SK-N-SH (cell line): ENCODE results near the gene CELF4. TPM values are rescaled to one million over a fixed set of nuclear protein-coding genes. Genes with fewer than 3 reads are reported as not detected.

Experiments
- CTCF ChIA-PET: fragments of 300-600, 350-600 bp; formaldehyde crosslinking; extraction: SDS; loops from one replicate; lab custom pipeline; 2021; lab: Yijun Ruan, JAX
- POLR2A ChIA-PET: fragments of 350-600 bp; sonication (Branson Sonifier 250); formaldehyde crosslinking; extraction: SDS; loops from one replicate; lab custom pipeline; 2020; ENCODE audit warnings: antibody characterized with exemption, inconsistent platforms; lab: Yijun Ruan, JAX
- DNase-seq: peaks from one replicate; pipeline ENCODE4 v3.0.0; 2012
- H2AFZ ChIP-seq: fragments of 200-600 bp; sonication (generic); 2 replicates; pipeline ENCODE4 v1.8.1; 2016; ENCODE audit warnings: antibody characterized with exemption, mild to moderate bottlenecking, low read depth
- H3F3A ChIP-seq: fragments of 200-600 bp; sonication (generic); replicated peaks from 2 replicates; pipeline ENCODE3; 2016; ENCODE audit warnings: antibody characterized with exemption, mild to moderate bottlenecking; ENCODE audit not compliant: insufficient read depth
- H3K27ac ChIP-seq, 2 experiments: fragments of 200-500 bp in 1 of 2; fragments of 200-600 bp in 1 of 2; sonication (Bioruptor generic) in 1 of 2; sonication (generic), shearing (Covaris generic) in 1 of 2; 2 replicates each; pipeline versions ENCODE4 v1.5.1 to v1.6.1; 2014 to 2016; ENCODE audit warnings: low read depth in 2 of 2, inconsistent platforms in 1 of 2, low read length in 1 of 2, mild to moderate bottlenecking in 1 of 2, mixed read lengths in 1 of 2
- H3K27me3 ChIP-seq: fragments of 200-600 bp; sonication (generic), shearing (Covaris generic); 2 replicates; pipeline ENCODE4 v1.6.1; 2016; ENCODE audit warnings: mixed run types; ENCODE audit not compliant: insufficient read depth
- H3K36me3 ChIP-seq, 2 experiments: fragments of 200-500 bp in 1 of 2; fragments of 200-600 bp in 1 of 2; sonication (Bioruptor generic) in 1 of 2; sonication (generic) in 1 of 2; replicated peaks in 1 of 2; 2 replicates each; pipeline versions ENCODE3 to v1.5.1; 2014 to 2016; ENCODE audit warnings: low read length in 1 of 2, mild to moderate bottlenecking in 1 of 2; ENCODE audit not compliant: insufficient read depth in 2 of 2, control insufficient read depth in 1 of 2
- H3K4me1 ChIP-seq, 2 experiments: fragments of 200-500 bp in 1 of 2; fragments of 200-600 bp in 1 of 2; sonication (Bioruptor generic) in 1 of 2; sonication (generic), shearing (Covaris generic) in 1 of 2; 2 replicates each; pipeline versions ENCODE4 v1.5.1 to v1.6.1; 2014 to 2016; ENCODE audit warnings: low read depth in 1 of 2, low read length in 1 of 2, mixed run types in 1 of 2; ENCODE audit not compliant: insufficient read depth in 2 of 2, control insufficient read depth in 1 of 2
- H3K4me2 ChIP-seq: fragments of 200-600 bp; sonication (generic), shearing (Covaris generic); 2 replicates; pipeline ENCODE4 v1.6.1; 2017; ENCODE audit warnings: mixed run types
- H3K4me3 ChIP-seq, 2 experiments: fragments of 200-500 bp in 1 of 2; fragments of 200-600 bp in 1 of 2; sonication (Bioruptor generic) in 1 of 2; sonication (generic), shearing (Covaris generic) in 1 of 2; 2 replicates each; pipeline versions ENCODE4 v1.5.1 to v1.8.1; 2014 to 2016; ENCODE audit warnings: low read depth in 2 of 2, inconsistent platforms in 1 of 2, low read length in 1 of 2, mild to moderate bottlenecking in 1 of 2, mixed read lengths in 1 of 2, moderate library complexity in 1 of 2
- H3K79me2 ChIP-seq: fragments of 200-600 bp; sonication (generic); 2 replicates; pipeline ENCODE4 v1.8.1; 2017; ENCODE audit warnings: mild to moderate bottlenecking; ENCODE audit not compliant: insufficient read depth
- H3K9ac ChIP-seq: fragments of 200-600 bp; sonication (generic); 2 replicates; pipeline ENCODE4 v1.6.1; 2017; ENCODE audit warnings: mixed run types
- H3K9me2 ChIP-seq: fragments of 200-600 bp; sonication (generic); 2 replicates; pipeline ENCODE4 v1.6.1; 2017; ENCODE audit warnings: mixed run types
- H3K9me3 ChIP-seq: fragments of 200-600 bp; sonication (generic); 2 replicates; pipeline ENCODE4 v1.6.1; 2017; ENCODE audit warnings: mixed run types, mild to moderate bottlenecking, moderate library complexity
- H4K20me1 ChIP-seq: fragments of 200-600 bp; sonication (generic); 2 replicates; pipeline ENCODE4 v1.6.1; 2017; ENCODE audit warnings: mild to moderate bottlenecking, mixed run types; ENCODE audit not compliant: insufficient read depth
- CTCF ChIP-seq: fragments of 200-600 bp; sonication (generic); IDR thresholded peaks from 2 replicates; pipeline ENCODE4 v1.6.1; 2017; ENCODE audit warnings: antibody characterized with exemption, mild to moderate bottlenecking, moderate library complexity
- EP300 ChIP-seq, 2 experiments: IDR thresholded peaks; 2 replicates each; pipeline versions ENCODE4 v1.4.0 to v1.6.1; 2012; ENCODE audit warnings: borderline replicate concordance in 1 of 2, low read depth in 1 of 2, low read length in 1 of 2
- FOSL2 ChIP-seq: IDR thresholded peaks from 2 replicates; pipeline ENCODE4 v1.4.0; 2012; ENCODE audit warnings: low read depth, mild to moderate bottlenecking, moderate library complexity, borderline replicate concordance
- GABPA ChIP-seq: IDR thresholded peaks from 2 replicates; pipeline ENCODE4 v1.4.0; 2012; ENCODE audit warnings: low read depth, mild to moderate bottlenecking
- JUND ChIP-seq: IDR thresholded peaks from 2 replicates; pipeline ENCODE4 v1.4.0; 2012
- NFIC ChIP-seq: IDR thresholded peaks from 2 replicates; pipeline ENCODE4 v1.4.0; 2012; ENCODE audit warnings: borderline replicate concordance
- PBX3 ChIP-seq: IDR thresholded peaks from 2 replicates; pipeline ENCODE4; 2012
- POLR2AphosphoS5 ChIP-seq: IDR thresholded peaks from 2 replicates; pipeline ENCODE4 v1.6.1; 2012; ENCODE audit warnings: low read depth, low read length
- TCF12 ChIP-seq: IDR thresholded peaks from 2 replicates; pipeline ENCODE4 v1.4.0; 2012
- TEAD4 ChIP-seq: IDR thresholded peaks from 2 replicates; pipeline ENCODE4 v1.4.0; 2012; ENCODE audit warnings: mild to moderate bottlenecking, borderline replicate concordance; ENCODE audit not compliant: insufficient read depth
- USF1 ChIP-seq: IDR thresholded peaks from 2 replicates; pipeline ENCODE4 v1.4.0; 2012; ENCODE audit warnings: low read depth, borderline replicate concordance
- WGBS: methylation state at CpG from one replicate; pipeline ENCODE4 v1.1.6; 2017; ENCODE audit warnings: low lambda C conversion rate; 5-methylcytosine and 5-hydroxymethylcytosine counted together
- polyA plus RNA-seq, 3 experiments: library from polyadenylated mRNA; depleted of rRNA; stranded (reverse); fragments of >200 nt; gene quantifications; 2 replicates each; pipeline ENCODE4 v1.2.3, GENCODE V29; 2012

CELF4 gene
- polyA plus RNA-seq, 1 of the 3 experiments (the other 2 are of a cell fraction) = 0.26 TPM

- DNase-seq = no peak
- Histone ChIP-seq H3K9ac (no peak overlapping the region), H3K27ac (no peak overlapping the region), H3K4me2 (no peak overlapping the region), H3K36me3 (no peaks in the 10 kb centered on the region), H3K4me3 (no peak overlapping the region), H3K79me2 (no peaks in the 10 kb centered on the region), H2AFZ (no peak overlapping the region), H3K9me3 (no peaks in the 10 kb centered on the region), H4K20me1 (no peaks in the 10 kb centered on the region), H3K27me3 (no peaks in the 10 kb centered on the region), H3K9me2 (no peaks in the 10 kb centered on the region), H3F3A (no peaks in the 10 kb centered on the region), H3K4me1 (peaks cover 0 to 21% of the 10 kb centered on the region in 2 experiments; a peak in 1 of 4 replicates)
- TF ChIP-seq PBX3 (no peak), CTCF (no peak), TCF12 (no peak), GABPA (no peak), TEAD4 (no peak), FOSL2 (no peak), USF1 (no peak), EP300 (IDR thresholded peaks at IDR 0.05; ENCODE audit: borderline replicate concordance in 1 of 2, low read depth in 1 of 2, low read length in 1 of 2) (no peak), POLR2AphosphoS5 (no peak), JUND (no peak)
- WGBS = 33% methylated on average over 1 of the region's 7 CpGs
- CTCF ChIA-PET = interaction anchor here (1.1 to 3.6 kb wide), 4 partner anchors 14 to 201 kb away, joined by 3 to 11 read pairs (median 3); no protein-coding TSS in a partner anchor
- POLR2A ChIA-PET = interaction anchor here (2.5 kb wide), 1 partner anchor 11 kb away, joined by 9 read pairs; no protein-coding TSS in a partner anchor
Measured at GRCh38 chr18:37577051-37577611, 11.5 kb upstream of the CELF4 start.

- POLR2A ChIA-PET = interaction anchor here (2.5 kb wide), 1 partner anchor 9 kb away, joined by 9 read pairs; no protein-coding TSS in a partner anchor
- no peaks in the 10 kb centered on the region for H4K20me1 ChIP-seq
- no peak overlapping the region for H3K9ac ChIP-seq
- H3K4me1 ChIP-seq = peaks cover 0 to 21% of the 10 kb centered on the region in 2 experiments; a peak in 1 of 4 replicates
- TF ChIP-seq NFIC = no peak
- H3K4me2 ChIP-seq = no peak overlapping the region
- H3K4me3 ChIP-seq = no peak overlapping the region
- no peaks in the 10 kb centered on the region for H3K9me3 ChIP-seq
- H3K36me3 ChIP-seq = no peaks in the 10 kb centered on the region
- H2AFZ ChIP-seq = no peak overlapping the region
- H3F3A ChIP-seq = no peaks in the 10 kb centered on the region
- no peaks in the 10 kb centered on the region for H3K79me2 ChIP-seq
- no peaks in the 10 kb centered on the region for H3K9me2 ChIP-seq
- CTCF ChIA-PET = interaction anchor here (0.6 to 2.0 kb wide), 2 partner anchors 203 to 1317 kb away, joined by 3 to 4 read pairs; no protein-coding TSS in a partner anchor
- WGBS = 64% methylated on average over 10 of the region's 10 CpGs
- H3K27me3 ChIP-seq = no peaks in the 10 kb centered on the region
- no peak overlapping the region for H3K27ac ChIP-seq
- DNase-seq = no peak
Measured at GRCh38 chr18:37575646-37576045, 10.0 kb upstream of the CELF4 start.
